OCI-LY3 (cell line): ENCODE results near the gene ZAR1L.
A peak's percentile ranks its signal among the peaks of the same experiment; 100 is the strongest.

ENCODE experiments used
- H2AFZ ChIP-seq: fragments of 200-600, 300-600 bp; shearing (Covaris generic); 2 replicates; pipeline ENCODE4 v1.6.0; 2014; ENCODE audit warnings: antibody characterized with exemption, low read depth, low read length
- H3K27ac ChIP-seq: fragments of 200-600, 300-600 bp; sonication (generic); 2 replicates; pipeline ENCODE4 v1.5.1; 2014; ENCODE audit warnings: mild to moderate bottlenecking, low read length, moderate library complexity, mixed read lengths
- H3K27me3 ChIP-seq: fragments of 200-600, 300-600 bp; sonication (generic); 2 replicates; pipeline ENCODE4 v1.6.1; 2014; ENCODE audit warnings: low read depth, low read length, mixed read lengths
- H3K36me3 ChIP-seq: fragments of 200-600, 300-600 bp; sonication (generic); replicated peaks from 2 replicates; pipeline ENCODE3; 2014; ENCODE audit warnings: low read depth, low read length, mixed read lengths
- H3K4me1 ChIP-seq: fragments of 300-600, 200-600 bp; sonication (generic); 2 replicates; pipeline ENCODE4 v1.6.1; 2014; ENCODE audit warnings: low read length, mixed read lengths
- H3K4me2 ChIP-seq: fragments of 200-600, 300-600 bp; sonication (generic); 2 replicates; pipeline ENCODE4 v1.6.1; 2014; ENCODE audit warnings: low read length, mixed read lengths
- H3K4me3 ChIP-seq: fragments of 300-600, 200-600 bp; sonication (generic); 2 replicates; pipeline ENCODE4 v1.5.1; 2014; ENCODE audit warnings: antibody characterized with exemption, mild to moderate bottlenecking, low read length, moderate library complexity
- H3K79me2 ChIP-seq: fragments of 300-600, 200-600 bp; shearing (Covaris generic); 2 replicates; pipeline ENCODE4 v1.6.1; 2014; ENCODE audit warnings: mild to moderate bottlenecking, low read length, mixed read lengths
- H3K9ac ChIP-seq: fragments of 300-600, 200-600 bp; shearing (Covaris generic); 2 replicates; pipeline ENCODE4 v1.6.0; 2014; ENCODE audit warnings: mild to moderate bottlenecking, low read length, moderate library complexity
- H3K9me3 ChIP-seq: fragments of 200-600, 300-600 bp; shearing (Covaris generic); 2 replicates; pipeline ENCODE4 v1.6.1; 2014; ENCODE audit warnings: low read length, mixed read lengths; ENCODE audit not compliant: insufficient read depth
- H4K20me1 ChIP-seq: fragments of 200-600, 300-600 bp; sonication (generic); 2 replicates; pipeline ENCODE4 v1.6.1; 2016; ENCODE audit warnings: low read length, mixed read lengths; ENCODE audit not compliant: insufficient read depth
- EZH2phosphoT487 ChIP-seq: fragments of 200-600 bp; shearing (Covaris generic); IDR thresholded peaks from 2 replicates; pipeline ENCODE4 v1.6.1; 2018; ENCODE audit warnings: antibody characterized with exemption, mixed run types, low read depth
- TF ChIP-seq, protein P1 (sequence below): fragments of 200-600, 300-600 bp; sonication (generic); IDR thresholded peaks from 2 replicates; pipeline ENCODE4 v1.5.1; 2014; ENCODE audit warnings: antibody characterized with exemption, low read length, low read depth

ZAR1L gene

DNA sequence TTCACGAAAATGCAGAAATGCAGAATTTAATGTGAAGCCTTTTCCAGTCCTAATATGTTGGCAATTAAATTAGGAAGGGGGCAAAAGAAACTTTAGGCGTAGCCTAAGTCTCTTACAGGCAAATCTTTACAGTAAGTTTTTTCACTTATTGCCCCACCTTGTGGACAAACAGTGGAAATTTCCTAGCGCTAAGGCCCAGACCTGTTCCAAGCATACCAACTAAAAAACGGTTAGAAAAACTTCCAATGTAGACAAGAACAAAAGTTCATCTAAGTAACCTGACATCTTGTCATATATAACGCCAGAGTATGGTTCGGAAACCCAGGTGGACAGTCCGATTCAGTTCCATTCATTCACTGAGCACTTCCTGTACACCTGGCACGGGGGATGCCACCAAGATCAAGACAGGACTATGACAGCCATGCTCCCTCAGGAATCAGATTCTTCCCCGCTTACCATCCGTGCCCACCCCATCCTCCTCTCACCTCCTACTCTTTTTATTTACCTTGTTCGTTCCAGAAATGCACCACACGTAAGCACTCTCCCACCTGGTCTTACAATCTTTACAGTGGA is 4.9 kb downstream of the ZAR1L start:
- Histone ChIP-seq H3K4me2 (peak overlapping the region; percentile 92), H3K27ac (no peak overlapping the region), H2AFZ (peak overlapping the region; percentile 93), H3K9ac (peak overlapping the region; percentile 42), H4K20me1 (no peaks in the 10 kb centered on the region), H3K36me3 (no peaks in the 10 kb centered on the region), H3K4me3 (peak overlapping the region; percentile 74), H3K79me2 (no peaks in the 10 kb centered on the region), H3K9me3 (no peaks in the 10 kb centered on the region), H3K4me1 (peaks cover 20% of the 10 kb centered on the region), H3K27me3 (no peaks in the 10 kb centered on the region)
- TF ChIP-seq, protein P1, sequence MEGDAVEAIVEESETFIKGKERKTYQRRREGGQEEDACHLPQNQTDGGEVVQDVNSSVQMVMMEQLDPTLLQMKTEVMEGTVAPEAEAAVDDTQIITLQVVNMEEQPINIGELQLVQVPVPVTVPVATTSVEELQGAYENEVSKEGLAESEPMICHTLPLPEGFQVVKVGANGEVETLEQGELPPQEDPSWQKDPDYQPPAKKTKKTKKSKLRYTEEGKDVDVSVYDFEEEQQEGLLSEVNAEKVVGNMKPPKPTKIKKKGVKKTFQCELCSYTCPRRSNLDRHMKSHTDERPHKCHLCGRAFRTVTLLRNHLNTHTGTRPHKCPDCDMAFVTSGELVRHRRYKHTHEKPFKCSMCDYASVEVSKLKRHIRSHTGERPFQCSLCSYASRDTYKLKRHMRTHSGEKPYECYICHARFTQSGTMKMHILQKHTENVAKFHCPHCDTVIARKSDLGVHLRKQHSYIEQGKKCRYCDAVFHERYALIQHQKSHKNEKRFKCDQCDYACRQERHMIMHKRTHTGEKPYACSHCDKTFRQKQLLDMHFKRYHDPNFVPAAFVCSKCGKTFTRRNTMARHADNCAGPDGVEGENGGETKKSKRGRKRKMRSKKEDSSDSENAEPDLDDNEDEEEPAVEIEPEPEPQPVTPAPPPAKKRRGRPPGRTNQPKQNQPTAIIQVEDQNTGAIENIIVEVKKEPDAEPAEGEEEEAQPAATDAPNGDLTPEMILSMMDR = peak; percentile 92
- TF ChIP-seq EZH2phosphoT487 = no peak

DNA sequence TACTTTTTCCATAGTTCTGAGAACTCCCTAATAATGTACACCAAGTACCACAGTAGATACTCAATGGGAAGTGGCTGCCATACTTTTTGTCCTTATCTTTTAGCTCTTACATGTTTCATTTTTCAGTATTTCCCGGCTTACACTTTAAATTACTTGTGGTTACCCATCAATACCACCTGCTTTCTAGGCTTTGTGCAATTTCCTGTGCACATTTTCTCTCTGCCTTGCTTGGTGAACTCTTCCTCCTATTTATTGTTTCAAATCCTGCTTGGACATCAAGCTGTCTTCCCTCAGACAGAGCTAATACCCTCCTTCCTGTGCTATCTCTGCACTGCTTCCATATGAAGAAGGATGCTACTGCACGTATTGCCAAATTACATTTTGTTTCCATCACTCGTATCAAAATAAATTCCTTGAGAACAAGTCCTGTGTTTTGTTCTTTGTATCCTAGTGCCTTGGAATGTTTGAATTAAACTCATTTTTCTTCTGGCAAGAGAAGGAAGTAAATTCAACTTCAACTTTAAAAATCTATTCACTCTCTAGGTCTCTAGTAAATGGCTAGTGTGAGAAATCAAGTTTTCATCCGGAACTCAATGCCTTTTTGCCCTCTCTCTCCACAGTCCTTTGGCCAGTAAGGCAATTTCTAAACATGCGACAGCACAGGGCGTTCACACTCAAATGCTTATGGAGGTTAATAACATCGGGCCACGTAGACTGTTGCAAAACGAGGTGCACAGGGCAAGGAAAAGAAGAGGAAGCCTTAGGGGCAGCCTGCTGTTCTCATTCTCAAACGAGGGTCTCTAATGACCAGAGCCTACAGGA is 5.6 kb downstream of the ZAR1L start:
- no peak overlapping the region for H3K27ac ChIP-seq
- TF ChIP-seq EZH2phosphoT487 = no peak
- TF ChIP-seq, protein P1 = no peak
- no peaks in the 10 kb centered on the region for H4K20me1 ChIP-seq
- H3K79me2 ChIP-seq = no peaks in the 10 kb centered on the region
- H3K36me3 ChIP-seq = no peaks in the 10 kb centered on the region
- H3K9me3 ChIP-seq = no peaks in the 10 kb centered on the region
- H3K4me3 ChIP-seq = peak overlapping the region; percentile 74
- H2AFZ ChIP-seq = peak overlapping the region; percentile 93
- H3K27me3 ChIP-seq = no peaks in the 10 kb centered on the region
- peak overlapping the region; percentile 42 for H3K9ac ChIP-seq
- H3K4me1 ChIP-seq = peaks cover 18% of the 10 kb centered on the region
- H3K4me2 ChIP-seq = peak overlapping the region; percentile 92

DNA sequence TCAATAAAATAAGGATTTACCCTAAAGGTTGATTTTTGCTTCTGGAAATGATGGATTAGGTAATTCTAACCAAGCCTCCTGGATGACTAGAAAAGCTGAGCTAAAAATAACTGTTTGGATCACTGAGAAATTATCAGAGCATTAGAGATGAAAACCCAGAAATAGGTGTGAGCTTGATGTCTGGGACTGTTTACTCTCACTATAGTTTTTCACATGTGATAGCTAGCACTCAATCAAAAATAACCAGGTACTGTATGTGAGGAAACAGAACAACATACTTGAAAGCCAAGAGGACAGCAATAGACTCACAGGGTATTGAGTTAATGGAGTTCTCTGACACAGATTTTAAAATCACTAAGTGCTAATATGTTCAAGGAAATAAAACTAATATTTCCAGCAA is 9.5 kb downstream of the ZAR1L start:
- H3K4me3 ChIP-seq = no peak overlapping the region
- H3K79me2 ChIP-seq = no peaks in the 10 kb centered on the region
- no peaks in the 10 kb centered on the region for H4K20me1 ChIP-seq
- H3K36me3 ChIP-seq = no peaks in the 10 kb centered on the region
- no peak overlapping the region for H3K9ac ChIP-seq
- no peak overlapping the region for H3K4me2 ChIP-seq
- no peak overlapping the region for H2AFZ ChIP-seq
- H3K9me3 ChIP-seq = no peaks in the 10 kb centered on the region
- TF ChIP-seq, protein P1 = no peak
- TF ChIP-seq EZH2phosphoT487 = no peak
- H3K27ac ChIP-seq = no peak overlapping the region
- peaks cover 12% of the 10 kb centered on the region for H3K4me1 ChIP-seq
- peaks cover 13% of the 10 kb centered on the region for H3K27me3 ChIP-seq

DNA sequence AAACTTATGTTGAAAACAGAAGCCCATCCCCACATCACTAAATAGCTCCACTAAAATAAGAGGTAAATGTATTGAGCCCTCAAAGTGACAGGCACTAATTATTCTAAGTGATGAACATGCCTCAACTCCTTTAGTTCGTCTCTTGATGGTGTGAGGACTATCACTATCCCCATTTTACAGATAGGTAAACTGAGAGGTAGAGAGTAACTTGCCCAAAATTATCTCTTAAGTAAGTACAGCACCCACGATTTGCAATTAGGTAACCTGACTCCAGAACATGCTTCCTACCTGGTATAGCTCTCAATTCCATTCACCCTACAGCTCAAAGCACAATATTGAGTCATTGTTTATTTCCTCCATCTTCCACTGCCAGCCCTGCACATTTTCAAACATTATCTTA is 12.7 kb downstream of the ZAR1L start:
- no peak overlapping the region for H2AFZ ChIP-seq
- no peaks in the 10 kb centered on the region for H4K20me1 ChIP-seq

More for the DNA sequence above, 12.7 kb downstream of the ZAR1L start:
- TF ChIP-seq, protein P1 = no peak
- no peak for TF ChIP-seq EZH2phosphoT487
- Histone ChIP-seq H3K79me2 (no peaks in the 10 kb centered on the region), H3K27me3 (peaks cover 42% of the 10 kb centered on the region), H3K9ac (no peak overlapping the region), H3K27ac (no peak overlapping the region), H3K9me3 (no peaks in the 10 kb centered on the region), H3K4me2 (no peak overlapping the region), H3K4me1 (no peaks in the 10 kb centered on the region), H3K36me3 (no peaks in the 10 kb centered on the region), H3K4me3 (no peak overlapping the region)
